GM19467 (cell line): Measurements from ENCODE around the gene ATP2A1.
"Not testable (repeated sequence)": the region's sequence is repeated elsewhere in the genome, so short reads cannot be mapped to it uniquely, and the experiment has no call there.

Experiments used
- ATAC-seq: cut with Tn5 transposase; IDR thresholded peaks from one replicate; pipeline ENCODE4 v1.9.1; 2021; ENCODE audit warnings: mild to moderate bottlenecking, moderate library complexity; ENCODE audit not compliant: unreplicated experiment

The ATP2A1 gene

GRCh38 chr16:28858421-28858820, 19.9 kb upstream of the ATP2A1 start:
- ATAC-seq: no peak

- no peak for ATAC-seq
Observed at GRCh38 chr16:28859326-28859725, 19.0 kb upstream of the ATP2A1 start.

- ATAC-seq: no peak
Observed at GRCh38 chr16:28863929-28864793, 14.1 kb upstream of the ATP2A1 start.

DNA sequence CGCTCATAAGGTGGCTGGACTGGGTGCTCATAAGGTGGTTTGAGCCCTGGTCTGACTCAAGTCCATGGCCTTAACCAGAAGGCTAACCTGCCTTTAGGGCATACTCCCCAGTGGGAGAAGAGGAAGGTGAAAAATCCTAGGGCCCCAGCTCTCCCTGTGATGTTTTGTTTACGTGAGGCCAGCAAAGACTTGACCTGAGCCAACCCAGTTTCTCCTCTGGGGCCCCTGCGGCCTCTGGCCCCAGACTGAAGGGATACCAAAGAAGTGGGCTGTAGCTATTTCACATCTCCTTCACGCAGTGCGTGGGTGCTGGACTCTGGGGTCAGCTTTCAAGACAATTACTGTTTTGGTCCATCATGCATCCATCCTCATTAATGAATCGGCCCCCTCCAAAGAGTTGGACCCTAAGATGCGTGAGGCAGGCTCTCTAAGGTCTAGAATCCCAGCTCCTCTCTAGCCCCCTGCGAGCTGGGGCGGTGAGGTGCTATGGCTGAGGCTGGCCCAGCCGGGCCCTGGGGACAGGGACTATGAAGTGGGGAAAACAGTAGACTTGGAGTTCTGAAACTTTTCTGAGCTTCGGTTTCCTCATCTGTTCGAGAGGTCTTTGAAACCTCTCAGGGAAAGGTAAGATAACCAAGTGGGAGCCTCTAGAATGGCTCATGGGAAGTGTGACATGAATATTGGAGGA, 13.1 kb upstream of the ATP2A1 start:
- no peak for ATAC-seq

GRCh38 chr16:28865722-28866453, 12.4 kb upstream of the ATP2A1 start:
- ATAC-seq: no peak

DNA sequence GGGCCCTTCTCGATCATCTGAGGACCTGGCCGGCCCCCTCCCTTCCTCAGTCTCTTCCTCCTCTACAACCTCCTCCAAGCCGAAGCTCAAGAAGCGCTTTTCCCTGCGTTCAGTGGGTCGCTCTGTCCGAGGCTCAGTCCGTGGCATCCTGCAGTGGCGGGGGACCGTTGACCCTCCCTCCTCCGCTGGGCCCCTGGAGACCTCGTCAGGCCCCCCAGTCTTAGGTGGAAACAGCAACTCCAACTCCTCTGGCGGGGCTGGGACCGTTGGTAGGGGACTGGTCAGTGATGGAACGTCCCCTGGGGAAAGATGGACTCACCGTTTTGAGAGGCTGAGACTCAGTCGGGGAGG, 11.9 kb upstream of the ATP2A1 start:
- ATAC-seq: no peak

- no peak for ATAC-seq
Observed at GRCh38 chr16:28867241-28867640, 11.0 kb upstream of the ATP2A1 start.

DNA sequence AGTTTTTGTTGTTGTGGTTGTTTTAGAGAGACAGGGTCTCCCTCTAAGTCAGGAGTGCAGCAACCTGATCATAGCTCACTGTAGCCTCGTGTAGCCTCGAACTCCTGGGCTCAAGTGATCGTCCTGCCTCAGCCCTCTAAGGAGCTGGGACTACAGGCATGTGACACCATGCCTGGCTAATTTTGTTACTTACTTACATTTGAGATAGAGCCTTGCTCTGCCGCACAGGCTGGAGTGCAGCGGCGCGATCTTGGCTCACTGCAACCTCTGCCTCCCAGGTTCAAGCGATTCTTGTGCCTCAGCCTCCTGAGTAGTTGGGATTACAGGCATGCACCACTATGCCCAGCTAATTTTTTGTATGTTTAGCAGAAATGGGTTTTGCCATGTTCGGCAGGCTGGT, 10.6 kb upstream of the ATP2A1 start:
- not testable (repeated sequence) for ATAC-seq

DNA sequence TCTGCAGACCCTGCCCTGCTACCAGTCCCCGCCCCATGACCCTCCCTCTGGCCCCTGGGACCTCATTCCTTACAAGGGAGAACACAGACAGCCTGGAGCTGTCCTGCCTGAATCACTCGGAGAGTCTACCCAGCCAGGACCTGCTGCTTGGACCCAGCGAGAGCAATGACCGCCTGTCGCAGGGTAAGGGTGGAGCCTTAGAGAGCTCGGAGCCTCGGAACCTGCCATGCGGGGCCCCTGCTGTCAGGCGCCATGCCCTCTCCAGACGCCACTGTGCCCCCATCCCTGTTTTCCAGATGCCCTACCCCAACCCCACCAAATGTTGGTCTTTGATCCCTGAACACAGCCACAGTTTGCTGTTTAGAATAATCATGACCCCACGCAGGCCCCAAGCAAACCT, 9.1 kb upstream of the ATP2A1 start:
- no peak for ATAC-seq

DNA sequence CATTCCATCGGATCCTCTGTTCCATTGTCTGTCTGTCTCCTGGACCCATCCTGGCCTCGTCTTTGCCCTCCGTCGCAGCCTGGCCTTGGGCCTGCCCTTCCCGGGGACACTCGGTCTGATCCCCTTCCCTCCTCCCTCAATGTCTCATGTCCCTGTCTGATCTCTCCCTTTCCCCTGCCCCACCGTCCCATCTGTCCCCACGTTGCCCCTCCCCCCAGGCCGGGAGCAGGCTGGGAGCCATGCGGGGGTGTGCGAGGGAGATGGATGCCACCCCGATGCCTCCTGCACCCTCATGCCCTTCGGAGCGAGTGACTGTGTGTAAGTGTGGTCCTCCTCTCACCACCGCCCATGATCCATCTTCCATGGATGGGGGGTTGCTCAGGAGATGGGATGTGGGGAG, 5.3 kb upstream of the ATP2A1 start:
- ATAC-seq: no peak

DNA sequence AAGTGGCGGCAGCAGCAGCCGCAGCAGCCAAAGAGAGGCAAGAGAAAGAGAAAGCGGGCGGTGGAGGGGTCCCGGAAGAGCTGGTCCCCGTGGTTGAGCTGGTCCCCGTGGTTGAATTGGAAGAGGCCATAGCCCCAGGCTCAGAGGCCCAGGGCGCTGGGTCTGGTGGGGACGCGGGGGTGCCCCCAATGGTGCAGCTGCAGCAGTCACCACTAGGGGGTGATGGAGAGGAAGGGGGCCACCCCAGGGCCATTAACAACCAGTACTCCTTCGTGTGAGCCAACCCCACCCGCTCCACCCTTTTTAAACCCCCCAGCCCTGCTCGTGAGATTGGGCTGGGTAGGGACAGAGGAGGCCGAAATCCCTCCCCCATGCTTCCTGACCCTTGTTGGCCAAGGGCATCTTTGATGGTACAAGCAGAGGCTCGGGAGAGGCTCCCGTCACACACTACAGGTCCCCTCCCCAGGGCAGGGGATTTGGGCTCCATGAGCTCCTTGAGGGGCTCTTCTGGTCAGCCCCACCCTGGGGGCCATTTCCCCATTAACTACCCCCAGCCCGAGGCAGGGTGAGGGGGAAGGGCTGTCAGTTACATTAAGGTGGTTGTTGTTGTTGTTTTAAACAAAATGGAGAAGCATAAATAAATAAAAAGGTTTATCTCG, 4.6 kb upstream of the ATP2A1 start:
- no peak for ATAC-seq

- no peak for ATAC-seq
Observed at GRCh38 chr16:28874406-28874805, 3.9 kb upstream of the ATP2A1 start.

DNA sequence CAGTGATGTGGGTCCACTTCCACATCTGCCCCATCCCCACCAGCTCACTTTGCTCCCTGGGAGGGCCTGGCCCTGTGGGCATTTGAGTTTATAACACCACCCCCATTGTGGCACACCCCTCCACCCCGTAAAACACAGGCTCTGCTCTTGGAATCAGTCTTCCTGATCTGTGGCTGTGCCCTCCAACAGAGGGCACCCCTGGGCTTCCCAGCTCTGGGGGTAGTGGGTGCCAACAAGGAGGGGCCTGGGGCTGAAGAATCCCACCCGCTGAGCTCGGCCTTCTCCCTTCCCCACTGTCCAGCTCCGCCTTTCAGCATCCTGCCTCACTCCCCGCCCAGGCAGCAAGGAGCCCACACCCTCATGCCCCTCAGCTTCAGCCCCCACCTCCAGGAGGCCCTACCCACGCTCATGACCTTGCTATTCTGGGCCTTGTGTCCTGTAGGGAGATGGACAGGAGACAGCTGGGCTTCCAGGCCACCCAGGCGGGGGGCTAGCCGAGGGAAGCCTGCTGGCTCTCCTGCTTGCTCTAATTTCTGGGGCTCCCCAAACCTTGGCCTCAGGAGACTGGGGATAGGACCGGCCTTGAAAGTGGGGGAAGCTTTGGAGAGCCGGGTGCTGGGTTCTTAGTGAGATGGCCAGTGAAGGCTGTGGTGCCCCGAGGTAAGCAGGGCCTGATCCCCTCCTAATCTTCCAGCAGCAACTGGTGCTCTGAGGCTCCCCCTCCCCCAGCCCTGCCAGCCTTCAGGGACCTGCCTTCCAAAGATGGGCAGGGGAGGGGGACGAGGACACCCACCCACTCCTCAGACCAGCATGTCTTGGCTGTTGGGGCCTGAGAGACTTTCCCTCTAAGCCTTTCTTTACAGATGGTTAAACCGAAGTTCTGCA, 2.9 kb upstream of the ATP2A1 start:
- ATAC-seq: no peak

DNA sequence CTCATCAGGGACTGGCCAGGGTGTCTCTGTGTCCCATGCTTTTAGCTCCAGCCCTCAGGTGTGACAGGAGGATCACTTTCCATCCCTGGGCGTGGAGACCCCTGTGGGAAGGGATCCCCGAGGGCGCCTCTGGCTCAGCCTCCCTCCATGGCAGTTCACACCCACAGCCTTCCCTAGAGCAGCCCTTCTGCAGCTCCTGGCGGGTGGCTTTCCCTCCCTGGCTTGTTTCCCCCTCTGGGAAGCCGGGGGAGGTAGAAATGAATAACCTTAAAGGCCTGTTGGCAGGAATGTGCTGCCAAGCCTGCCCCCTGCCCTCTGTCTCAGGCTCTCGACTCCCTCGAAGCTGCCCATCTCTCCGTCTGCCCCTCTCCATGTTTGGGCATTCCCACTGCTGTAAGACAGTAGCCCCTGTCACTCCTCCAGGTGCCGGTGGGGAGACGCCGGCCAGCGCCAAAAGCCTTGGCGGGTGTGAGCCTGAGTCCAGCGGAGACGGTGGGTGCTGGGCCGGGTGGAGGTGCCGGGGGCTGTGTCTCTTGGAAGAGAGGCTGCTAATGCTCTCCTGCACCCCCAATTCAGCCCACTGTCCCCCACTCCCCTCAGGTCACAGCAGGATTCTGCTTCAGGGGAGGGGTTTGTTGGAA, 2.1 kb upstream of the ATP2A1 start:
- ATAC-seq: no peak

DNA sequence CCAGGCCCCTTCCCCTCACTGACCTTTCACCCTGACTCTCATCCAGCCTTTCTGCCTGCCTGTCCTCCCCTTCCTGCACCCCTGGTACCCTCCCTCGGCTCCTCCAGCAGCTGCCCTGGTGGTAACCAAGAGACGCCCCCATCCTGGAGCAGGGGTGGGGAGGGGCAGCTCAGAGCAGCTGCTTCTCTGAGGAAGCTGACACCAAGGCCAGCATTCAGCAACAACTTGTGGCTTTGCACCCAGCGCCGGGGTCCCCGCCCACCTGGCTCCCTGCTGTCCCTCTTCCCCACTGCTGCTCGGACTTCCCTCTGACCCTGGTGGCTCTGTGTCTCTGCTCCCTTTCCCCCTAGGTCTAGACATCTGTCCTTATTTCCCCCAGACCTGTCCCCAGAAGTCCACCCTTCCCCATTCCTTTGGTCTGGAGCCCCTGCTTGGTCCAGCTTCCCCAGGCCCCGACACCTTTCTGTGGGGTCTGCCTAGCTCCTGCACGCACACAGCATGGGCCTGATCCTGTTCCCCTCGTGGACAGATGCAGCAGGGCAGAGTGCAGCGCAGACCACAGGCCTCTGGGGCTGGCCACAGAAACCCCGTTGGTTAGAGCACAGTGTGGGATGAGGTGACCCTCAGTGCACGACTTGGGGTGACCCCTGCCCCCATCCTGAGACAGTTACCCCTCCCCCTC, 1.2 kb upstream of the ATP2A1 start:
- ATAC-seq: no peak

GRCh38 chr16:28877655-28878000, 660 bp upstream of the ATP2A1 start:
- no peak for ATAC-seq

GRCh38 chr16:28879261-28879840, 1.1 kb downstream of the ATP2A1 start:
- no peak for ATAC-seq

DNA sequence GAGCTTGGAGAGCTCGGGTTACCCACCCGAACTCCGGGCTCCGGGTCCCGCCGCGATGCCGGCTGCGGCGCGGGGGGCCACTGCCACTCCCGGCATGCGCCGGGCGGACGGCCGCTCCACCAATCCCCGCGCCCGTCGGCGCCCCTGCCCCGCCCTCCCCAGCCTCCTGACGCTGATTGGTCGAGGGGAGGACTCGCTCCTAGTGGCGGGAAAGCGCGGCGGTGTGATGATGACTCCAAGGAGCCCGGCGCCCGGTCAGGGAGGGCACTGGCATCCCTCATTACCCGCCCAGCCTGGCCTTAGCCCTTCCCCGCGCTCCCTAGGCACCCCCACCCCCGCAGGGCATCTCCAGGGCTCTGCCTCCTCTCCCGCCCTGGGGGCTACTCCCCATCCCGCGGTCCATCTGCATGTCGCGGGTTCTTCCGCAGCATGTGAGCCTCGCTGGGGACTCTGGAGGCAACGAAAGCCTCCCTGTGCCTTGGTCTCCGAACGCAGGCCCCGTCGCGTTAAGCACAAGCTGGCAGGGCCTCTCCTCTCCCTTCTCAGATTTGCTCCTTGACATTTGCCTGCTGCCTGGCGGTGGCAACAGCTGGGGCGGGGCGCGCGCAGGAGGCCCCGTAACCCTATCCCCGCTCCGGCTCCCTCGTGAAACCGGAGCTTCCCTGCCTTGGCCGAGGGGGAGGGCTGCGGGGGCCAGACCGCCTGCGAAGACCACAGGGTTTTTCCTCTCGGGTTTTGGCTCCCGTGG, 1.7 kb downstream of the ATP2A1 start:
- peak; percentile 71 for ATAC-seq
